ENCODE measurements around the gene RND3.

Gene RND3

DNA sequence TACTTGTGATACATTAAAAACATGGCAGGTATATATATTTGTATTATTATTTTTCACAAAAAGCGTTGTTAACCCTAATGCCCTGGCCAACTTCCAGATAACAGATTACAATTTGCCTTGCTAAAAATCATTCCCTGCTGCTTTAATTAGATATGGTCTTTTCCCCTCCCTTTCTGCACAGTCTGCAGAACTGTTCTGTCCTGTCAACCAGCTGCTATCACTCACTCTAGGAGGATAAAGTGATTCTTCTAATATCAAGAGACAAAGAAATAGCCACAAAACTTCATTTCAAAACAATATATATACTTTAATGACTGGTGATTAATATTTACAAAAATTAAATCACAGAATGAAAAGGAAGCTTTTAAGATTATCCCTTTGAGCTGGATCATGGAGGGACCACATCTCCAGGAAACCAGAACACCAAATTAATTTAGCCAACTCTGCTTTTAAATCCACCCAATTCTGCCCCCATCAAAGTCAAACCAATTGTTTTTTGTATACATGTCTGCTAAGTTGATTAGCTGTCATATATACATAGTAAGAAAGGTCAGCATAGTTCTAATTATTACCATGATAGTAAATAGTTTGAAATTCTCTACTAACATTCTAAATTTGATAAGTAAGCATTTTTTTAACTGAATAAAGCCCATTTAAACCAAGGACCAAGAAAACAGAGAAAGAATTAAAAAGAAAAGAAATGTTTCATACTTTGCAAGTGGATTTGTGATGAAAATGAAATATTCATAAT is 55.7 kb downstream of the RND3 start:
- DNase-seq = no peak

DNA sequence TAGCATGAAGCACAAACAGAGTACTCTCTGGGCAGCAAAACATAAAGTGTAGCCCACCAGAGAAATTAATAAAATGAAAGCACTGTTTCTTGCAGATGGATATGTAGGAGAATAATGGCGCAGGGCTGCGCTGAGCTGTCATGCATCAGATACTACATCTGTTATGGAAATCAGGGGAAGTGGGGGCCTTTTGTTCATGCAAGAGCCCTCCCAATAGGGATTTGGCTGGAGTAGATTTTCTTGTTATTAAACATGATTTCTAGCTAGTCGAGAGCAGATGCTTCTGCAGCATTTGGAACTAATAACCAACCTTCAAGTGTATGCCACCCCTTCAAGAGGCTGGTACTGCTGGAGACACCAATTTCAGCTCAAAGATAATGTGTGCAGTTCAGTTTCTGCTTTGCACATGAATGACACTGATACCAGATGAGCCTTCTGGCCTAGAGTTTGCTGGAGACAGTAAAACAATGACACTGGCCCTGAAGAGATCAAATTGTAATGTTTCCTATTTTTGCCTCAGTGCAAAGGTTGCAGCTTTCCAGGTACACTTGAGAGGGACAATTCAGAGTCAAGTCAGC is 58.0 kb downstream of the RND3 start:
- no peak for DNase-seq

DNA sequence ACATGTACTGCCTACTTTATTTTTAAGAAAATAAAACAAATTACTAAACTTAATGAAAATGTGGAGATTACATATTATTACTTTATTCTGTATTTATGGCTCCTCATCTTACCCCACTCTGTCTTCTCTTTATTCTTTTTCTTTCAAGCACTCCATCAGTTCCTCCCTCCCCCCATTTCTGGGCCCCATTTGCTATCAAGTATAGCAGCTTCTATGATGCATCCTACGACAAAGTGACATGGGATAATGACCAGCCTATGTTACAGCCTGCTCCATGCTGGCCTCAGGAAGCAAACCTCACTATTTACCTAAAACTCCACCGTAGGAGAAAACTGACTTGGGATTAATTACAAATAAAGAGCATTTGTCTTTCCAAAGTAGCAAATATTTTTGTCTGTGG is 58.8 kb downstream of the RND3 start:
- DNase-seq = no peak

DNA sequence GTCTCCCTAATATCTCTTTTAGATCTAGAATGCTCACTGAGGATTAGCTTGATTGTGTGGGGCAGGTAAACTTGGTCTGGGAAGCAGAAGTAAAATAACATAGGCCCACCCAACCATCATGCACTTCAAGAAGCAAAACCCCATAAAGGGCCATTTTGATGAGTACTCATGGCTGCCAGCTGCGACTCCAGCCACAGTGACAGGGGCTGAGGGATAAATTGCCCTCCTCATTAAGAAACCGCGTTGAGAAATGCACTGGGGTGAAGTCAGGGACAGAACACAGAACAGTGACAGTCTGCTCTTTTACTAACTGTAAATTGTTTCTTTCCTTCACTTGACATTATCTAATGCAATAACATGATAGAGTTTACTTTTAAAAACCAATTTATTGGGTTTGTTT is 60.2 kb downstream of the RND3 start:
- DNase-seq = no peak

DNA sequence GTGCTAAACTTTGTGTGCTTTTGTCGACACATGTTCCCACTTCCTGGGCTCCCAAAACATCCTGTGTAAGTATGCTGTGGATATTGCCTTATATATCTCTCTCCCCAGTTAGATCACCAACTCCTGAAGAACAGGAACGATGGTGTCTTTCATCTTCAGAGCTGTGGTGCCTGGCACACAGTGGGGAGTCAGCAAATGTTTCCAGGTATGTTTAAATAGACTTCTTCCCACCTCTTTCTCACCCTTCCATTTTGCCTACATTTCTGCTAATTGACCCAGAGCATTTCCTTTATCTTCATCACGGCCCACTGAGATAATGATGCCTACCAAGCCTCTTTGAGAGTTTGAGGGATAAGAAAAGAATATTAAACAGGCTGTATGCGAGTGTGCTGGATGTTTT is 60.7 kb downstream of the RND3 start:
- no peak for DNase-seq

DNA sequence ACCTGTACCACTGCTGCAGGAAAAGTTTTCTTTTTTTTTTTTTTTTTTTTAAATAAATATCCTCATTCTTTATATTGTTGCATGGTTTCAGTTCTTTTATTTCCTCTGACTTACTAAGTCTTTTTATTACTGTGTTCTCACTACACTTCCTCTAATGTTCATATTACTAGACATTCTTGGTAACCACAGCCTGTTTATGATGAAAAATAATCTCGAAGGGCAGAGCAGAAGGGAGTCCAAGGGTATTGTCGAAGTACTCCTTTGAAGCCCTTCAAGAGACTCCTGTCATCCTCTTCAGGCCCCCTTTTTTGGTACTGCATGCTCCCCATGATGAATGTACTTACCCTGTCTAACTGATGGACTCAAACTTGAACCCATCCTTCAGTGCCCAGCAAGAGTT is 61.2 kb downstream of the RND3 start:
- DNase-seq = no peak

DNA sequence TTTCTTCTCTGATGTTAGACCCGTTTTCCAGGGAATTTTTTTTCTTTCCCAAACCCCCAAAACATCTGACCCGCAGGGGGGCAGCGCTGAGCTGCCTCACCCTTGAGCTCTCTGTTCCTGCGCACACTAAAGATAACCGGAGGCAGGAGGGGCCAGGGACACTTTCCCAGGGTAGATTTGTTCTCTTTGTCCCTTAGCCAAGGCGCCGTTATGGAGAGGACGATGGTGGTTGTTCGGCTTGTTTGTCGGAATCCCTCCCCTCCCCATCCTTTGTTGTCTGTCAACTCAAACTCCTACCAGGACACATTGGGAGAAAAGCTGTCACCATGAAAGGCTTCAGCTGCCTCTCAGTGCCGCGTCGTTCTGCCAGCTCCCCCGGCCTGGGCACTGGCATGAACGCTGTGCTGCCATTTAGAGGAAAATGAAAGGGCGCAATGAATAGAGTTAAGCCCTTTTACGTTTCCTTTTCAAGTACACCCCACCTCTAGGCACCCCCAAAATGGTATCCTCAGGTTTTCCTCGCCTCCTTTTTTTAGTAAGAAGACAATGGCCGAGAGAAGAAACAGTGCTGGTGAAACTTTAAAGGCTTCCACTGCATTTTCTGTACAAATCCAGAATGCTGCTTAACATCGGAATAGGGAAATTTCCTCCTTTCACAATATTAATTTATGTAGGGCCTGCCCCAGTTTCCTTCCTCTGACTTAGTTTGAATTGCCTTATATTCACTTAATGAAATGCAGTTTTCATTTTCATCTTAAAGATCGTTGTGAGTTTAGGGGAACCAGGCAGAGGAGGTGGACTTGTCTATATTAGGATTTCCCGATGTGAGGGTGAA is 62.1 kb downstream of the RND3 start:
- DNase-seq = no peak

DNA sequence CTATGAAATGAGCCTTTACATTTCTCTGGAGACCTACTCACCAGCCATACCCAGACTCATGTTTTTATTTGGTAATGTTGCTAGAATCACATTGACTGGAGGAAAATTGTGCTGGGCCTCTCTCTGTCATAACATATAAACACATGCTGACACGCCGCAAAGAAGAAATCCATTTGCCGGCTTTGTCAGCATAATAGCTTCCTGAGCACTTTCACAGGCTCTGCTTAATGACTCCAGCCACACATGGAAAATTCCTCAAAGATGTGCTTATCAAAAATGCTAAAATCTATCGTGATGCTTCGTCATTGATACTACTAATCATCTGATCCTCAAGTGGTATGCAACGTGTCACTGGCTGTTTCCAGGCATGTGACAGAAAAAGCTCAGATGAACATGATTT is 63.1 kb downstream of the RND3 start:
- no peak for DNase-seq

DNA sequence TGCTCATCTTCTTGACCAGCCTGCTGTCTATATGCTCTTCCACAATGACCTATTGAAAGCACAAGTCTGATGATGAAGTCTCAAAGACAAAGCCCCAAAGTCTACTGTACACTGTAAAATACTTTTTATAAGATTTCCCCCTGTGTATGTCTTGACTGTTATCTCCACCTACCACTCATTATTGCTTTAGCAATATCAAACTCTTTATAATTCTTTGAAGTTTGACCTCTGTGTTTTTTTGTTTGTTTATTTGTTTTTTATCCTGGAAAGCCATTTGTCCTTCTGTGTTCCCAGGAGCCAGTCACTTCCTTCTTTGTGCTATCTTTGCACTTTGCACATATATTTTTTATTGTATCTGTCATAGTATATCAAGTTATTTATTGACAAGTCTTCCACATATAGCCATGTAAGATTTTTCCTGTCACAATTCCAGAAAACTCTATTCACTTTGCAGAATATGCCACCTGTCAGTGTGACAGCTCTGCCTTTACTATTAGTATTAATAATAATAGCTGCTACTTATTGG is 66.3 kb downstream of the RND3 start:
- DNase-seq = no peak

DNA sequence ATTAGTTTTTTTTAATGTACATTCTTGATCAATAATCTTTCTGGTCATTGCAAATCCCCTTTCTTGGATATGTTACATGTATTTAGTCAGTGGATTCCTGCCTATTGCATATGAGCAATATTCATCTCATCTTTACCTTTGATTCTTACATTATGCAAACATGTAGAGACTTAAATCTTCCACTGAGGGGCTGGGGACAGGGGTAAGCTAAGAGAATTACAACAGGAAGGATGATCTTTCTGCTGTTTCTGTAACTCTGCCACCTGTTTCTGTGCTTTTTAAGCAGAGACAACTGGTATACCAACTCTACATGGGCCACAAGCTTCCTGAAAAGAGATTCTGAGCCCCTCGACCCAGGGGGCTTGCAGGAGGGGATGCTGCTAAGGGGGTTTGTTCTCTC is 68.6 kb downstream of the RND3 start:
- no peak for DNase-seq

Measured in stimulated activated CD4-positive, alpha-beta T cell treated with anti-CD3 and anti-CD28 coated beads, Interleukin-4, amount 100 ng/mL, for 4 hours (primary cell).